ENCODE measurements around the gene ATP1A3.
"Not testable (repeated sequence)": the region's sequence is repeated elsewhere in the genome, so short reads cannot be mapped to it uniquely, and the experiment has no call there.

Gene ATP1A3

GRCh38 chr19:41941410-41942202 lies 52.4 kb downstream of the ATP1A3 start:
- DNase-seq: no peak

DNA sequence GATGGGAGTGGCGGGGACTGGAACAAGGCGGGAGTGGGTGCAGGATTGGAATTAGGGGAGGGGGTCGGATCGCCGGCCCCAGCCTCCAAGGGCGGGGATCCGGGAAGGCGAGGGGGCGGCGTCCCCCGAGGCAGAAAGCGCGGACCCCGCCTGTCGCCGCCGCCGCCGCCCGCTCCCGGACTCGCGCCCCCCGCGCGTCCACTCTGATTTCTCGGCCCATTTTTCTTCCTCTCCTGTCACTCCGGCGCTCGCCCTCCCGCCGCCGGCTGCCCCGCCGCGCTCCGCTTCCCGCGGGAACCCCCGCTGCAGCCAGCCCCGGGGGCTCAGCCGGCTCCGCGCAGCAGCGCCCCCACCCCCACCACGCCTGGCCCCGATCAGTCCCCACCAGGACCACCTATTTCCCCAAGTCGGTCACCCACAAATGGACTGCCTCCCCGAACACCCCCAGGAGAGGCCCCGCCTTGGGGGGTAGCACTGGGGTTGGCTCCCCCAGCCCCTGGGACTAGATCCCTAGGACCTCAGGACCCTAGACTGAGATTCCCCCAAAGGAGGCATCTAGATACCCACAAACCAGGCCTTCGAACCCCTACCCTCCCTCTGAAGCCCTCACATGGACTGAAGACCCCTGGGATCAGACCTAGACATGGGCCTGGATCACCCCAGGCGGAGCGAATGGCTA lies 53.2 kb downstream of the ATP1A3 start:
- no peak for DNase-seq

- peak; percentile 57 to 58 for DNase-seq
Observed at GRCh38 chr19:41939861-41940730, 53.9 kb downstream of the ATP1A3 start.

GRCh38 chr19:41939209-41939608 lies 54.8 kb downstream of the ATP1A3 start:
- DNase-seq: not testable (repeated sequence)

GRCh38 chr19:41937525-41938468 lies 56.2 kb downstream of the ATP1A3 start:
- DNase-seq: no peak

- DNase-seq: no peak
Observed at GRCh38 chr19:41936961-41937360, 57.1 kb downstream of the ATP1A3 start.

DNA sequence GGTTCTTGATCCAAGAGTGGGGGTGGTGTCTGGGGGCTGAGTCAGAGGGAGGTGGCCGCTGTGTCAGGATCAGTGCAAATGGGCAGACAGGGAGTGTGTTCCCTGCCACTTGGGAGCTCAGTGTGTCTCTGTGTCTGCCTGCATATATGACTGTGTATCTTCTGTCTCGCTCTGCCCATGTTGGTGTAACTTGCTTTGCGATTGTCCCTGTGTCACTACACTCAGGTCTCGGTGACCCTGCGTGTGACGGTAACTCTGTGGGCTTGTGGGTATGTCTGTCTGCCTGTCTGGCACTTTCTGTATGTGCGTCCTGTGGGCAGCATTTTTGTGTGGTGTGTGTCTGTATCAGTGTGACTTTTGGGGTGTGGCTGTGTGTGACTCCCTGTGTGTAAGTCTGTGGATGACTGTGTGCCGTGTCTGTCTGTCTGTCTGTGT lies 57.6 kb downstream of the ATP1A3 start:
- DNase-seq: no peak

GRCh38 chr19:41935760-41936415 lies 58.1 kb downstream of the ATP1A3 start:
- DNase-seq: no peak

DNA sequence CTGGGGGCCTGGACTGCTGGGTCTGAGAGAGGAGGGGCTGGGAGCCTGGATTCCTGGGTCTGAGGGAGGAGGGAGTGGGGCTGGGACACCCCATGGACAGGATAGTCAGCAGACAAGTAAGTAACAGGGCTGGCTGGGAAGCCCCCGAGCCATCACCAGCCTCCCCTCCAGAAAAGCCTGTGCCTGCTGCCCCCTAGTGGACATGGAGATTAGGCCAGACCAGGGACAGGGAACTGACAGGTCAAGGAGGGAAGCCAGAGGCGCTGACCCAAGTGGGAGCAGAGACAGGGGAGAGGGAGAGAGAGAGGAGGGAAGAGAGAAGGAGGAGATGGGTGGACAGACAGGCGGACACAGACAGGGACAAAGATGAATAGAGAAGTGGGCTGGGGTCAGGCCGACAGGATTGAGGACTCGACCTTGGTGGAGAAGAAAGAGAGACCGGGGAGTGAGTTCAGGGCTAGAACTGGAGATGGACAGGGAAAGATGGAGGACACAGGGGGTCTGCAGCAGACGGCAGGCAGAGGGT lies 59.1 kb downstream of the ATP1A3 start:
- DNase-seq: peak; percentile 75 to 76

- DNase-seq: no peak
Observed at GRCh38 chr19:41933693-41934426, 60.2 kb downstream of the ATP1A3 start.

DNA sequence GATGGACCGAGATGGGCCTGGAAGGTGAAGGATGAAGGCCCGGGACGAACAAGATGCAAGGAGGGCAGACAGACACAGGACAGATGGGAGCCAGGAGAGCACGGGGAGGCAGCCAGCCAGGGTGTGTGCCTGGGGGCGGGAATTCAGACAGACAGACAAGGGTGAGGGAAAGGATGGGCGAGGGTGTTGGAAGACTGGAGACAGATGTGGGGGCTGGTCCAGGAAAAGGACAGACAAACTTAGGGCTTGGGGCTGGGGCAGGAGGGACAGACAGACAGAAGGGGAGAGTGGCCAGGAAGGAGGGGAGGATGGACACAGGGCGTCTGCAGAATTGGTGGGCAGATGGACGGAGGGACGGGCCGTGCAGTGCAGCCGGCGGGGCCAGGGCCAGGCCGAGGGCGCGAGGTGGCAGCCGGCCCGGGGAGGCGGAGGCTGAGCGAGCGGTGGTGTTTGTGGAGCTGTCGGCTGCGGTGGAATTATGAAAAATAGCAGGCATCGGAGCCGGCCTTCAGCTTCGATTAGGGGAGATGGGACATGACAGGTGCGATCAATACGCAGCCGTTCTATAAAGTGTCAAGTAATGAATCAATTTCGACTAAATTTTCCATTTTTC lies 61.2 kb downstream of the ATP1A3 start:
- DNase-seq: no peak

DNA sequence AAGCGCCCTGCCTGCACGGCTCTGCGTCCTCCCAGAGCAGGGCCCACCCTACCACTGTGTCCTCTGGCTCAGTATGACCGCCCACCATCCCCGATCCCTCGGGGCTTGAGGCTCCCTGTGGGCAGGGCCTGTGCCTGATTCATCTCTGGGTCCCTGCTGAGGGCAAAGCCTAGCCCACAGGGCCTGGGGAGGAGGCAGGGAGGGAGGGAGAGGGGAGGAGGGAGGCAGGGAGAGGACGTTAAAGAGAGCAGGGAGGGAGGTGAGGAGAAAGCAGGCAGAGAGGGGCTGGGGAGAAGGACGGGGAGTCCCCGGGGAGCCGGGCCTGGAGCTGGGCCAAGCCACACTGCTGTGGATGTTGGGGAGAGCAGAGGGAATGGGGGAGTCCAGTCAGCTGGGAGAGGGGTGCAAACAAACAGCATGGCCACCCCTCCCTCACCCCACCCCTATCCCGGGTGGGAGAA lies 61.7 kb downstream of the ATP1A3 start:
- DNase-seq: no peak

DNA sequence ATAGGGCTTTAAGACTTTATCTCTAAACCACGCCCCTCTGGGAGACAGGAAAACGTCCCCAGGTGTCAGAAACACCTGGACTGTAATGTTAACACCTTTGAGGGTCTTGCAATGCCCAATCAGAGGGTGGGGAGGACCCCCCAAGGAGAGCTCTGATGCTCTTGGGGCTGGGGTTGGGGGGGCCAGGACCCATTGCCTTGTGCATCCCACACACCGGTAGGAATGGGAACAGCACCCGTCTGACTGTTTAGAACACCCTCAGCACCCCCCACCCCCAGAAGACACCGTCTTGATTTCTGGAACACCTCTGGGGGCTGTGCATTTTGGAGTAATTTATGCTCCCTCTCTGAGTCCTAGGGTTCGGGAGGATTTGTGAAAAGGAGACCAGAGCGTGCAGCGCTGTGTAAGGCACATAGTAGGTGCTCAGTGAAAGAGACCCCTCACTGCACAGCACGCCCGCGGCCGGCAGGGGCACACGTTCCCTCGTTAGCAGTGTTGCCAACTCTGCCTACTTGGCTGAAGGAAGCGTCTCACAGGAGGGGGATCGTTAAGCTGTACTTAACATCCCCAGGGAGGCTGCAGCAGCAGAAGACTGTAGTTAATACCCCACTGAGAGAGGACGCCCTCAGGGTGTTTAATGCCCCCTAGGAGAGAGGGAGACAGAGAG lies 63.0 kb downstream of the ATP1A3 start:
- DNase-seq: no peak

DNA sequence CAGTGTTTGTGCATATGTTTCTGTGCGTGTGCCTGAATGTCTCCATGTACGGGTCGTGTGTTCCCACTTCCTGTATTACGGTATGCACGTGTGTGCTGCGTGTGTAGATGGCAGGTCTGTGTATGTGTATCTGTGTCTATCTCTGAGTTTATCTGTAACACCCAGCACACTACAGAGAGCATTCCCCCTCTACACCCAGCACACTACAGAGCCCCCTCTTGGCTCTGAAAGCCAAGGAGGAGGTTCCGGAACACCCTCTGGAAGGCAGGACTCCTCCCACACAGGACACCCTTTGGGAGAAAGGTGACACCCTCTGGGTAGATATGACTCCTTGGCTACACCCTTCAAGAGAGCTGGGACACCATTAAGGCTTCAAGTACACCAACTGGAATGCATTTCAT lies 63.7 kb downstream of the ATP1A3 start:
- no peak for DNase-seq

GRCh38 chr19:41929536-41930071 lies 64.4 kb downstream of the ATP1A3 start:
- no peak for DNase-seq

- no peak for DNase-seq
Observed at GRCh38 chr19:41928754-41929535, 65.1 kb downstream of the ATP1A3 start.

- no peak for DNase-seq
Observed at GRCh38 chr19:41928221-41928683, 65.8 kb downstream of the ATP1A3 start, which contains the start of gene ERFL. ERFL (minus strand) TSS chr19:41928449; CDS start chr19:41912919, 15,530 bp downstream.
